Endothelial cell of umbilical vein (primary cell): Measurements from ENCODE around the gene DIP2C. TPM values are rescaled to one million over a fixed set of nuclear protein-coding genes. Genes with fewer than 3 reads are reported as not detected.

Experiments
- BruUV-seq: library from RNA; stranded (reverse); fragments of 400-500 nt; replicated peaks from 2 replicates; lab custom pipeline; 2021; lab: Mats Ljungman, UMichigan
- CTCF ChIA-PET: fragments of 300-600, 350-600 bp; sonication (Branson Sonifier 250); formaldehyde crosslinking; loops from one replicate; lab custom pipeline; 2021; ENCODE audit warnings: antibody characterized with exemption, inconsistent platforms; lab: Charles Lee
- POLR2A ChIA-PET: fragments of 300-600, 350-600 bp; sonication (Branson Sonifier 250); formaldehyde crosslinking; loops from one replicate; lab custom pipeline; 2021; ENCODE audit warnings: antibody characterized with exemption, inconsistent platforms; lab: Charles Lee
- DNase-seq: peaks from one replicate; pipeline ENCODE4 v3.0.0-alpha.2; 2011; ENCODE audit warnings: low read depth, low spot score
- FAIRE-seq: peaks from 2 replicates; lab custom pipeline; 2011; peaks lifted over from hg19 to GRCh38; lab: Jason Lieb, UNC
- H2AFZ ChIP-seq: 2 replicates; pipeline ENCODE4 v1.6.0; 2012; ENCODE audit warnings: low read depth, low read length, control low read depth, inconsistent platforms
- H3K27ac ChIP-seq: 2 replicates; pipeline ENCODE4 v1.5.1; 2011; ENCODE audit warnings: low read depth, mild to moderate bottlenecking, control low read depth, low read length, moderate library complexity; ENCODE audit not compliant: insufficient read depth
- H3K27me3 ChIP-seq, 2 experiments: 2 replicates each; pipeline versions ENCODE4 v1.6.0 to v1.6.1; 2011; ENCODE audit warnings: low read length in 2 of 2, mixed read lengths in 1 of 2; ENCODE audit not compliant: control insufficient read depth in 2 of 2, insufficient read depth in 2 of 2
- H3K36me3 ChIP-seq, 2 experiments: 2 replicates in 1 of 2; 3 replicates in 1 of 2; pipeline ENCODE4 v1.5.1; 2011; ENCODE audit warnings: low read length in 2 of 2, mild to moderate bottlenecking in 1 of 2, moderate library complexity in 1 of 2; ENCODE audit not compliant: control insufficient read depth in 2 of 2, insufficient read depth in 2 of 2; ENCODE audit errors: extremely low read depth in 1 of 2
- H3K4me1 ChIP-seq: 3 replicates; pipeline ENCODE4 v1.5.1; 2011; ENCODE audit warnings: mild to moderate bottlenecking, low read length; ENCODE audit not compliant: control insufficient read depth, insufficient read depth; ENCODE audit errors: extremely low read depth
- H3K4me2 ChIP-seq: 2 replicates; pipeline ENCODE4 v1.6.1; 2011; ENCODE audit warnings: low read length, control low read depth, mixed read lengths; ENCODE audit not compliant: insufficient read depth
- H3K4me3 ChIP-seq, 3 experiments: fragments of 200-600 bp in 1 of 3; sonication (generic), shearing (Covaris generic) in 1 of 3; replicated peaks in 1 of 3; 2 replicates each; pipeline ENCODE4 v1.5.1; 2011 to 2016; ENCODE audit warnings: control low read depth in 3 of 3, low read length in 3 of 3, mild to moderate bottlenecking in 2 of 3, inconsistent platforms in 1 of 3, low read depth in 1 of 3, moderate library complexity in 1 of 3; ENCODE audit not compliant: insufficient read depth in 1 of 3
- H3K79me2 ChIP-seq: 2 replicates; pipeline ENCODE4 v1.6.0; 2012; ENCODE audit warnings: low read length, inconsistent platforms; ENCODE audit not compliant: control insufficient read depth, insufficient read depth
- H3K9ac ChIP-seq: replicated peaks from 2 replicates; pipeline ENCODE3; 2011; ENCODE audit warnings: low read length, control low read depth; ENCODE audit not compliant: insufficient read depth; ENCODE audit errors: extremely low read depth
- H3K9me1 ChIP-seq: replicated peaks from 3 replicates; pipeline ENCODE4 v1.6.0; 2011; ENCODE audit warnings: mild to moderate bottlenecking, low read length; ENCODE audit not compliant: control insufficient read depth, insufficient read depth; ENCODE audit errors: extremely low read depth
- H3K9me3 ChIP-seq: replicated peaks from 2 replicates; pipeline ENCODE4 v1.5.1; 2012; ENCODE audit warnings: low read length, inconsistent platforms; ENCODE audit not compliant: control insufficient read depth, insufficient read depth
- H4K20me1 ChIP-seq: replicated peaks from 2 replicates; pipeline ENCODE3; 2011; ENCODE audit warnings: mild to moderate bottlenecking, low read length; ENCODE audit not compliant: control insufficient read depth, insufficient read depth; ENCODE audit errors: extremely low read depth
- CTCF ChIP-seq, 2 donors: IDR thresholded peaks; 1 replicate in 1 of 2; 2 replicates in 1 of 2; pipeline ENCODE4 v1.5.1; 2011; ENCODE audit warnings: low read length in 2 of 2, mild to moderate bottlenecking in 2 of 2, moderate library complexity in 2 of 2, control low read depth in 1 of 2, inconsistent platforms in 1 of 2, low read depth in 1 of 2; ENCODE audit not compliant: insufficient read depth in 1 of 2; ENCODE audit errors: extremely low read depth in 1 of 2
- EZH2 ChIP-seq: IDR thresholded peaks from 2 replicates; pipeline ENCODE4 v1.6.1; 2012; ENCODE audit warnings: borderline replicate concordance, low read depth, mild to moderate bottlenecking, moderate library complexity, low read length, inconsistent platforms; ENCODE audit not compliant: severe bottlenecking
- FOS ChIP-seq: IDR thresholded peaks from 2 replicates; pipeline ENCODE4 v1.6.1; 2011; ENCODE audit warnings: mild to moderate bottlenecking, low read length, moderate library complexity, borderline replicate concordance; ENCODE audit not compliant: insufficient read depth
- GATA2 ChIP-seq: IDR thresholded peaks from 2 replicates; pipeline ENCODE4 v1.7.0; 2011; ENCODE audit warnings: low read depth, mild to moderate bottlenecking, moderate library complexity, mixed read lengths, low read length; ENCODE audit not compliant: insufficient read length, insufficient read depth
- JUN ChIP-seq: IDR thresholded peaks from 2 replicates; pipeline ENCODE4 v1.6.1; 2011; ENCODE audit warnings: borderline replicate concordance, low read depth; ENCODE audit not compliant: insufficient read length, insufficient read depth
- MYC ChIP-seq: IDR thresholded peaks from one replicate; pipeline ENCODE4 v1.6.1; 2011; ENCODE audit warnings: mild to moderate bottlenecking, low read depth, low read length
- POLR2A ChIP-seq: IDR thresholded peaks from 2 replicates; pipeline ENCODE4 v1.6.1; 2012; ENCODE audit warnings: low read depth, mild to moderate bottlenecking, control low read depth, low read length
- POLR2AphosphoS5 ChIP-seq: IDR thresholded peaks from 2 replicates; pipeline ENCODE4 v1.6.1; 2012; ENCODE audit warnings: low read depth, mild to moderate bottlenecking, control low read depth, low read length, moderate library complexity; ENCODE audit not compliant: insufficient read depth
- dilution Hi-C: fragments of 300-500 bp; cut with MboI; formaldehyde crosslinking; loops from one replicate; pipeline ENCODE4 v1.15.0; 2019; ENCODE audit warnings: low sequenced_read_pairs; ENCODE audit not compliant: extremely low pct_ligation_motif_present
- intact Hi-C: fragments of 100-400 bp; cut with micrococcal nuclease; formaldehyde crosslinking; loops from one replicate; pipeline ENCODE4 v1.10.0; 2022
- polyA plus RNA-seq, 4 experiments: library from polyadenylated mRNA; depleted of rRNA in 3 of 4; stranded (reverse) in 3 of 4; unstranded in 1 of 4; fragments of >200 nt; gene quantifications; 2 replicates each; pipeline versions ENCODE4 v1.2.1 to v1.2.3, GENCODE V29; 2011 to 2012; ENCODE audit warnings: missing spikeins in 1 of 4
- total RNA-seq: library from RNA; stranded (reverse); gene quantifications from 2 replicates; pipeline ENCODE4 v1.2.3, GENCODE V29; 2021
- TF ChIP-seq, protein P1 (sequence below): IDR thresholded peaks from 2 replicates; pipeline ENCODE4 v1.6.1; 2011; ENCODE audit not compliant: insufficient read depth, insufficient read length

DIP2C gene
- total and polyA plus RNA-seq, 2 donors (not counting 3 experiments of a cell fraction or from before 2014, with no cell fraction given) = 3.6 to 10.7 TPM

DNA sequence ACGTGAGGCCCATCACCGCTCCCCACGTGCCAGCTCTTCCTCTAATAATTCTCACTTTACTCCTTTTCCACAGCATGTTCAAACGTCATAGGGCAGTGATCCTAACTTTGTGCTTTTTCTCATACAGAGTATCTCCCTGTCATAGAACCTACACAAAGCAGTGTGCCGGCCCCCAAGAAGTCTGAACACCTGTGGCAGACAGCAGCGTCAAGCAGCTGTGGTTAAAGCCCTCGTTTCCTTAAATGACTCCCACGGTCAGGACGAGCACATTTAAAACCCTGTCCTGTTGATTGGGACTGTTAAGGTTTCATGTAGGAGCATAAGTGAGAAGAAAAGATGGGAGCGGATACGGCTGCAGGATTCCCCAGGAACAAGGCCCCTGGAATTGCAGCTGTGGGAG, 267.2 kb downstream of the DIP2C start:
- CTCF ChIA-PET = interaction anchor here (1.4 kb wide), 1 partner anchor 8 kb away, joined by 3 read pairs; no protein-coding TSS in a partner anchor

More for the DNA sequence above, 267.2 kb downstream of the DIP2C start:
- FAIRE-seq = no peak
- intact Hi-C loops (no loop called here), dilution Hi-C loops (no loop called here)
- H3K4me3 ChIP-seq = no peak overlapping the region
- H3K9me1 ChIP-seq = no peaks in the 10 kb centered on the region
- POLR2A ChIA-PET = no interaction called here
- peaks cover 14% of the 10 kb centered on the region for H3K4me1 ChIP-seq
- no peak overlapping the region for H3K9ac ChIP-seq
- no peak overlapping the region for H3K27ac ChIP-seq
- TF ChIP-seq POLR2AphosphoS5 (no peak), EZH2 (no peak), JUN (no peak), POLR2A (no peak), GATA2 (no peak), CTCF (IDR thresholded peaks at IDR 0.05; ENCODE audit: extremely low read depth in 1 of 2, insufficient read depth in 1 of 2, low read depth in 1 of 2, low read length in 2 of 2) (no peak), MYC (no peak), FOS (no peak)
- TF ChIP-seq, protein P1, sequence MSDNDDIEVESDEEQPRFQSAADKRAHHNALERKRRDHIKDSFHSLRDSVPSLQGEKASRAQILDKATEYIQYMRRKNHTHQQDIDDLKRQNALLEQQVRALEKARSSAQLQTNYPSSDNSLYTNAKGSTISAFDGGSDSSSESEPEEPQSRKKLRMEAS = no peak
- DNase-seq = no peak
- no peaks in the 10 kb centered on the region for H3K27me3 ChIP-seq
- no peak overlapping the region for H3K4me2 ChIP-seq
- no peaks in the 10 kb centered on the region for H4K20me1 ChIP-seq
- H3K9me3 ChIP-seq = no peaks in the 10 kb centered on the region
- BruUV-seq = no TSS peak
- H2AFZ ChIP-seq = no peak overlapping the region
- H3K79me2 ChIP-seq = no peaks in the 10 kb centered on the region
- H3K36me3 ChIP-seq = no peaks in the 10 kb centered on the region
